B cell (primary cell): ENCODE results near the gene CCR4. TPM values are rescaled to one million over a fixed set of nuclear protein-coding genes. Genes with fewer than 3 reads are reported as not detected.

ENCODE experiments used
- ATAC-seq: fragments of 200-7000 bp; cut with Tn5 transposase; one replicate; pipeline ENCODE4 v1.10.0; 2021; ENCODE audit warnings: low read depth, mild to moderate bottlenecking, moderate number of reproducible peaks, moderate library complexity
- CTCF ChIA-PET: fragments of 350-600 bp; sonication (Branson Sonifier 250); formaldehyde crosslinking; loops from one replicate; lab custom pipeline; 2021; ENCODE audit warnings: antibody characterized with exemption, inconsistent platforms; lab: Charles Lee
- POLR2A ChIA-PET: fragments of 350-600 bp; sonication (Branson Sonifier 250); formaldehyde crosslinking; loops from one replicate; lab custom pipeline; 2021; ENCODE audit warnings: antibody characterized with exemption; lab: Charles Lee
- DNase-seq: peaks from one replicate; pipeline ENCODE4 v3.0.0; 2013
- H2AFZ ChIP-seq: 2 replicates; pipeline ENCODE4 v1.6.1; 2012; ENCODE audit warnings: mild to moderate bottlenecking, low read depth, low read length; ENCODE audit not compliant: insufficient read depth, poor library complexity, severe bottlenecking
- H3K27ac ChIP-seq, 2 donors: 1 replicate in 1 of 2; 2 replicates in 1 of 2; pipeline ENCODE4 v1.5.1; 2012 to 2013; ENCODE audit warnings: low read length in 2 of 2, mild to moderate bottlenecking in 2 of 2, moderate library complexity in 1 of 2
- H3K27me3 ChIP-seq, 4 experiments: fragments of 200-600 bp in 1 of 4; sonication (generic) in 1 of 4; replicated peaks in 1 of 4; 1 replicate in 2 of 4; 2 replicates in 2 of 4; pipeline versions ENCODE4 v1.6.1 to v1.7.0; 2013 to 2016; ENCODE audit warnings: low read length in 3 of 4, mild to moderate bottlenecking in 2 of 4, mixed read lengths in 1 of 4, moderate library complexity in 1 of 4; ENCODE audit not compliant: insufficient read depth in 4 of 4, control insufficient read depth in 3 of 4; ENCODE audit errors: control extremely low read depth in 1 of 4
- H3K36me3 ChIP-seq, 2 experiments: replicated peaks in 1 of 2; 1 replicate in 1 of 2; 2 replicates in 1 of 2; pipeline versions ENCODE4 v1.6.1 to v1.7.1; 2013; ENCODE audit warnings: low read length in 1 of 2; ENCODE audit not compliant: insufficient read depth in 2 of 2, control insufficient read depth in 1 of 2; ENCODE audit errors: control extremely low read depth in 1 of 2, extremely low read depth in 1 of 2
- H3K4me1 ChIP-seq, 2 donors: fragments of 200-600 bp in 1 of 2; sonication (generic) in 1 of 2; 1 replicate in 1 of 2; 2 replicates in 1 of 2; pipeline versions ENCODE4 v1.5.1 to v1.6.1; 2013 to 2017; ENCODE audit warnings: low read length in 2 of 2; ENCODE audit not compliant: control insufficient read depth in 2 of 2, insufficient read depth in 2 of 2
- H3K4me2 ChIP-seq: replicated peaks from 2 replicates; pipeline ENCODE3; 2012; ENCODE audit warnings: mild to moderate bottlenecking, low read depth, low read length; ENCODE audit not compliant: poor library complexity, severe bottlenecking
- H3K4me3 ChIP-seq, 5 experiments: fragments of 200-600 bp in 1 of 5; sonication (generic) in 1 of 5; 1 replicate in 3 of 5; 2 replicates in 2 of 5; pipeline versions ENCODE4 v1.5.1 to v1.7.0; 2011 to 2016; ENCODE audit warnings: low read length in 4 of 5, mild to moderate bottlenecking in 4 of 5, low read depth in 2 of 5, control low read depth in 1 of 5, moderate library complexity in 1 of 5; ENCODE audit not compliant: insufficient read depth in 1 of 5; ENCODE audit errors: control extremely low read depth in 1 of 5, extremely low read depth in 1 of 5
- H3K79me2 ChIP-seq: fragments of 200-600 bp; sonication (generic); one replicate; pipeline ENCODE4 v1.6.0; 2016; ENCODE audit warnings: low read length; ENCODE audit not compliant: control insufficient read depth, insufficient read depth
- H3K9ac ChIP-seq: fragments of 200-600 bp; sonication (generic); 2 replicates; pipeline ENCODE4 v1.6.1; 2017; ENCODE audit warnings: mild to moderate bottlenecking, low read length, moderate library complexity
- H3K9me3 ChIP-seq, 3 donors: one replicate each; pipeline versions ENCODE4 v1.6.1 to v1.7.1; 2013; ENCODE audit warnings: low read length in 2 of 3; ENCODE audit not compliant: control insufficient read depth in 2 of 3, insufficient read depth in 1 of 3; ENCODE audit errors: control extremely low read depth in 1 of 3
- H4K20me1 ChIP-seq: 2 replicates; pipeline ENCODE4 v1.6.0; 2012; ENCODE audit warnings: mild to moderate bottlenecking, low read length; ENCODE audit not compliant: insufficient read depth, control insufficient read depth, poor library complexity, severe bottlenecking
- H3K27ac Mint-ChIP-seq: one replicate; pipeline ENCODE4 v1.8.0; 2021; ENCODE audit warnings: mixed read lengths
- H3K27me3 Mint-ChIP-seq: one replicate; pipeline ENCODE4 v1.8.0; 2021; ENCODE audit warnings: mixed read lengths
- H3K4me1 Mint-ChIP-seq: one replicate; pipeline ENCODE4 v1.8.0; 2021; ENCODE audit warnings: mixed read lengths
- H3K4me3 Mint-ChIP-seq: one replicate; pipeline ENCODE4 v1.8.0; 2021; ENCODE audit warnings: mixed read lengths
- H3K9me3 Mint-ChIP-seq: one replicate; pipeline ENCODE4 v1.8.0; 2022; ENCODE audit warnings: mixed read lengths; ENCODE audit not compliant: insufficient read depth
- EZH2 ChIP-seq: IDR thresholded peaks from 2 replicates; pipeline ENCODE4 v1.6.1; 2012; ENCODE audit warnings: borderline replicate concordance, low read depth, mild to moderate bottlenecking, moderate library complexity, low read length; ENCODE audit not compliant: insufficient read depth, poor library complexity, severe bottlenecking
- WGBS: methylation state at CpG from one replicate; pipeline ENCODE4 v1.1.5; 2013; ENCODE audit warnings: missing lambda C conversion rate; ENCODE audit not compliant: insufficient coverage; 5-methylcytosine and 5-hydroxymethylcytosine counted together
- intact Hi-C: fragments of 100-400 bp; cut with micrococcal nuclease; formaldehyde crosslinking; loops from one replicate; pipeline ENCODE4 v1.10.0; 2022
- polyA plus RNA-seq: library from polyadenylated mRNA; depleted of rRNA; stranded (reverse); fragments of >200 nt; gene quantifications from 2 replicates; pipeline ENCODE4 v1.2.3, GENCODE V29; 2012
- total RNA-seq, 2 donors: library from RNA; stranded (reverse); fragments of 120-200 nt in 1 of 2; gene quantifications; 1 replicate in 1 of 2; 2 replicates in 1 of 2; pipeline versions ENCODE4 v1.2.3 to v1.2.4, GENCODE V29; 2013 to 2022
- TF ChIP-seq, protein P1 (sequence below): fragments of 200-600 bp; IDR thresholded peaks from one replicate; pipeline ENCODE4 v1.8.0; 2022; ENCODE audit warnings: antibody characterized with exemption, mild to moderate bottlenecking

The CCR4 gene
- total and polyA plus RNA-seq, 2 donors (not counting 1 experiment from before 2014, with no cell fraction given): 0.04 to 0.12 TPM

DNA sequence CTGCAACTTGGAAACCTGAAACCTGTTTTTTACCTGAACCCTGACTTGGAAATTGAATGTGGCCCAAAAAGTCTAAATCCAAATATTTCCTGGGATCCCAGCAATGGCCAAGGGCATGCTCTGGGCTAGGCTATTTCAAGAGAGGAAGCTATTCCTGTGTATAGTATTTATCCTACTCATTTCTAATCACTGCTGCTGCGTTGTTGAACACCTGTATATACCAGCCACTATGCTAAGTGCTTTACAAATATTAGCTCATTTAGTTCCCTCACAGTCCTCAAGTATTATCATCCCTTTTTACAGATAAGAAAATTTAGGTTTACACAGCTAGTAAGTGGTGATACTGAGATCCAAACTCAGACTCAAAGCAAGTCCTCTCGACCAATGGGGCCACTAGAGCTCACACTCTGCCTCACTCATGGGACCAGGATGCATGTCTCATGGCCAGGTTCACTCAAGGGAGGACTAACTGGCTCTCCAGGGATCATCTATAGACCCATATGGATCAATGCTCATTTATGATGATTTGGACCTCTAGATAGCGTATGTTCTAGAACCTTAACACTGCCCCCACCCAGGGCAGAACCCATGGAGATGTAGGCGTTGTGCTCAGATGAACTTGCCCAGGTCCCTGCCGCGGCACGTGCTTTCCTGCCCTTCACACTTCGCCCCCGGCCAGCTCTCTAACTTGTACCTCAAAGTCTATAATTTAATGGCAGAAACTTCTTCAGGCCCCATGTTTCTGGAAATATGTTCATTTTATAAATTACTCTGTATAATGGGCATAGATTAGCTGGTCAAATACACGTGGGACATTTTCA, 2.6 kb upstream of the CCR4 start:
- Histone ChIP-seq H3K4me2 (no peak overlapping the region), H3K27me3 (no peaks in the 10 kb centered on the region), H3K27ac (no peak overlapping the region), H3K9me3 (no peaks in the 10 kb centered on the region), H4K20me1 (no peaks in the 10 kb centered on the region), H3K4me3 (no peak overlapping the region), H3K36me3 (no peaks in the 10 kb centered on the region), H3K79me2 (no peaks in the 10 kb centered on the region), H2AFZ (no peak overlapping the region), H3K9ac (no peak overlapping the region), H3K4me1 (peaks cover 0 to 18% of the 10 kb centered on the region in 2 donors)
- Mint-ChIP-seq H3K4me3 (no peak overlapping the region), H3K9me3 (no peaks in the 10 kb centered on the region), H3K4me1 (peaks cover 13% of the 10 kb centered on the region), H3K27me3 (no peaks in the 10 kb centered on the region), H3K27ac (no peak overlapping the region)
- ChIA-PET CTCF (interaction anchor here (0.7 to 6.6 kb wide), 13 partner anchors 20 to 838 kb away, joined by 3 to 132 read pairs (median 4); no protein-coding TSS in a partner anchor), POLR2A (no interaction called here)
- WGBS: 100% methylated on average over 3 of the region's 10 CpGs
- no peak for TF ChIP-seq EZH2
- TF ChIP-seq, protein P1, sequence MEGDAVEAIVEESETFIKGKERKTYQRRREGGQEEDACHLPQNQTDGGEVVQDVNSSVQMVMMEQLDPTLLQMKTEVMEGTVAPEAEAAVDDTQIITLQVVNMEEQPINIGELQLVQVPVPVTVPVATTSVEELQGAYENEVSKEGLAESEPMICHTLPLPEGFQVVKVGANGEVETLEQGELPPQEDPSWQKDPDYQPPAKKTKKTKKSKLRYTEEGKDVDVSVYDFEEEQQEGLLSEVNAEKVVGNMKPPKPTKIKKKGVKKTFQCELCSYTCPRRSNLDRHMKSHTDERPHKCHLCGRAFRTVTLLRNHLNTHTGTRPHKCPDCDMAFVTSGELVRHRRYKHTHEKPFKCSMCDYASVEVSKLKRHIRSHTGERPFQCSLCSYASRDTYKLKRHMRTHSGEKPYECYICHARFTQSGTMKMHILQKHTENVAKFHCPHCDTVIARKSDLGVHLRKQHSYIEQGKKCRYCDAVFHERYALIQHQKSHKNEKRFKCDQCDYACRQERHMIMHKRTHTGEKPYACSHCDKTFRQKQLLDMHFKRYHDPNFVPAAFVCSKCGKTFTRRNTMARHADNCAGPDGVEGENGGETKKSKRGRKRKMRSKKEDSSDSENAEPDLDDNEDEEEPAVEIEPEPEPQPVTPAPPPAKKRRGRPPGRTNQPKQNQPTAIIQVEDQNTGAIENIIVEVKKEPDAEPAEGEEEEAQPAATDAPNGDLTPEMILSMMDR: no peak
- intact Hi-C loops: no loop called here
- ATAC-seq (no peak), DNase-seq (no peak)

DNA sequence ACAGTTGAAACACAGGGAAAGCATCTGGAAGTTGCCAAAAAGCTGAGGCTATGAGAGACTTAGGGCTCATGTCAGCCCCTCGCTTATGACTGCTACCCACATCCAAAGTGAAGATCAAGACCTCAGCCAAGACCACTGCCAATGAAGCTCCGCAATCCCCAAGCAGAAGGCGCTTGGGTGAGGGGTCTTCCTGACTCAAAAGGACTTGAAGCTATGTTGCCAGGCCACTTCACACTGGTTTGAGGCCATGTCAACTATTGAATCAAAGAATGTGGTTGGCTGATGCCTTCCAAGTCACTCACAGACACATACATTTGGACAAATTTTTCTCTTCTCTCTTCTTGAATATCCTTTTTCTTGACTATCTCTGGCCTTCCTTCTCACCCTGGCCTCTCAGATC, 928 bp upstream of the CCR4 start:
- Histone ChIP-seq H3K4me3 (no peak overlapping the region), H3K9me3 (no peaks in the 10 kb centered on the region), H3K36me3 (no peaks in the 10 kb centered on the region), H3K9ac (no peak overlapping the region), H3K27me3 (no peaks in the 10 kb centered on the region), H3K27ac (no peak overlapping the region), H2AFZ (no peak overlapping the region), H3K4me1 (peaks cover 0 to 18% of the 10 kb centered on the region in 2 donors), H3K79me2 (no peaks in the 10 kb centered on the region), H4K20me1 (no peaks in the 10 kb centered on the region), H3K4me2 (no peak overlapping the region)
- CTCF ChIA-PET: interaction anchor here (0.6 to 6.6 kb wide), 5 partner anchors 103 to 422 kb away, joined by 3 to 132 read pairs (median 23); no protein-coding TSS in a partner anchor
- intact Hi-C loops: no loop called here
- POLR2A ChIA-PET: interaction anchor here (0.6 kb wide), 1 partner anchor 115 kb away, joined by 3 read pairs; no protein-coding TSS in a partner anchor
- Mint-ChIP-seq H3K4me3 (no peak overlapping the region), H3K9me3 (no peaks in the 10 kb centered on the region), H3K4me1 (peaks cover 13% of the 10 kb centered on the region), H3K27ac (no peak overlapping the region), H3K27me3 (no peaks in the 10 kb centered on the region)
- no peak for TF ChIP-seq EZH2
- TF ChIP-seq, protein P1: no peak
- DNase-seq (no peak), ATAC-seq (no peak)
- WGBS: 100% methylated on average over 3 of the region's 3 CpGs
